PFSK-1 (cell line): ENCODE measurements around the gene AFAP1L2.

ENCODE experiments used
- FOXP2 ChIP-seq: optimal IDR thresholded peaks from 2 replicates; pipeline ENCODE3; 2011; ENCODE audit warnings: borderline replicate concordance, control low read depth, inconsistent platforms; ENCODE audit not compliant: insufficient read depth; ENCODE audit errors: extremely low read length, extremely low read depth
- POLR2AphosphoS5 ChIP-seq: IDR thresholded peaks from 2 replicates; pipeline ENCODE4 v1.6.1; 2012; ENCODE audit warnings: low read depth, mild to moderate bottlenecking, control low read depth, low read length, moderate library complexity
- REST ChIP-seq, 2 experiments: IDR thresholded peaks; 2 replicates each; pipeline versions ENCODE4 v1.6.1 to v1.8.0; 2011 to 2012; ENCODE audit warnings: low read depth in 2 of 2, low read length in 2 of 2, control low read depth in 1 of 2, inconsistent platforms in 1 of 2, mild to moderate bottlenecking in 1 of 2, moderate library complexity in 1 of 2; ENCODE audit not compliant: insufficient read depth in 1 of 2
- SIN3A ChIP-seq: IDR thresholded peaks from 2 replicates; pipeline ENCODE4 v1.6.1; 2012; ENCODE audit warnings: mild to moderate bottlenecking, low read length, moderate library complexity, borderline replicate concordance; ENCODE audit not compliant: insufficient read depth
- TAF1 ChIP-seq: IDR thresholded peaks from 2 replicates; pipeline ENCODE4 v1.6.1; 2012; ENCODE audit warnings: low read length, control low read depth, borderline replicate concordance; ENCODE audit not compliant: insufficient read depth

The AFAP1L2 gene

GRCh38 chr10:114303556-114303955, 100.7 kb downstream of the AFAP1L2 start:
- TF ChIP-seq SIN3A (no peak), TAF1 (no peak), FOXP2 (no peak), REST (IDR thresholded peaks at IDR 0.05; ENCODE audit: insufficient read depth in 1 of 2, low read depth in 2 of 2, low read length in 2 of 2) (no peak), POLR2AphosphoS5 (no peak)

- TF ChIP-seq FOXP2 (no peak), TAF1 (no peak), SIN3A (no peak), REST (IDR thresholded peaks at IDR 0.05; ENCODE audit: insufficient read depth in 1 of 2, low read depth in 2 of 2, low read length in 2 of 2) (no peak), POLR2AphosphoS5 (no peak)
Measured at GRCh38 chr10:114301951-114302710, 102.2 kb downstream of the AFAP1L2 start.

GRCh38 chr10:114301177-114301576, 103.1 kb downstream of the AFAP1L2 start:
- TF ChIP-seq SIN3A (no peak), TAF1 (no peak)

GRCh38 chr10:114300036-114300645, 104.2 kb downstream of the AFAP1L2 start:
- no peak for TF ChIP-seq TAF1
- TF ChIP-seq POLR2AphosphoS5: no peak
- TF ChIP-seq SIN3A: no peak
- no peak for TF ChIP-seq FOXP2
- TF ChIP-seq REST (IDR thresholded peaks at IDR 0.05; ENCODE audit: insufficient read depth in 1 of 2, low read depth in 2 of 2, low read length in 2 of 2): no peak

- TF ChIP-seq TAF1 (no peak), REST (IDR thresholded peaks at IDR 0.05; ENCODE audit: insufficient read depth in 1 of 2, low read depth in 2 of 2, low read length in 2 of 2) (no peak), FOXP2 (no peak), SIN3A (no peak), POLR2AphosphoS5 (no peak)
Measured at GRCh38 chr10:114297136-114297705, 107.1 kb downstream of the AFAP1L2 start.
